SKM-1 treated with dmso at 0.1 percent for 144 hours (cell line): ENCODE data around the gene SEMA6B.
"Not testable (repeated sequence)": the region's sequence is repeated elsewhere in the genome, so short reads cannot be mapped to it uniquely, and the experiment has no call there.

Experiments used
- DNase-seq: peaks from one replicate; lab custom pipeline; 2025; ENCODE audit not compliant: unreplicated experiment; lab: John Stamatoyannopoulos, UW

Gene SEMA6B

GRCh38 chr19:4559569-4559968 lies at the start of gene SEMA6B:
TSS of gene SEMA6B (minus strand) at chr19:4559684. CDS start at chr19:4558457, 1,227 bp downstream.
- DNase-seq, result no peak

GRCh38 chr19:4606921-4607678 lies 47.6 kb upstream of the SEMA6B start:
- no peak for DNase-seq

- DNase-seq, result no peak
Observed at GRCh38 chr19:4606181-4606580, 46.7 kb upstream of the SEMA6B start.

- no peak for DNase-seq
Observed at GRCh38 chr19:4604912-4605311, 45.4 kb upstream of the SEMA6B start.

GRCh38 chr19:4602915-4603314 lies 43.4 kb upstream of the SEMA6B start:
- DNase-seq, result no peak

GRCh38 chr19:4602173-4602788 lies 42.8 kb upstream of the SEMA6B start:
- DNase-seq, result no peak

GRCh38 chr19:4600893-4601292 lies 41.4 kb upstream of the SEMA6B start:
- DNase-seq, result no peak

- no peak for DNase-seq
Observed at GRCh38 chr19:4600082-4600481, 40.6 kb upstream of the SEMA6B start.

GRCh38 chr19:4598712-4599111 lies 39.2 kb upstream of the SEMA6B start:
- no peak for DNase-seq

GRCh38 chr19:4597975-4598671 lies 38.6 kb upstream of the SEMA6B start:
- DNase-seq, result peak; percentile 51

- DNase-seq, result no peak
Observed at GRCh38 chr19:4597278-4597974, 37.9 kb upstream of the SEMA6B start.

- no peak for DNase-seq
Observed at GRCh38 chr19:4596033-4596904, 36.8 kb upstream of the SEMA6B start.

GRCh38 chr19:4595158-4595557 lies 35.7 kb upstream of the SEMA6B start:
- not testable (repeated sequence) for DNase-seq

- DNase-seq, result no peak
Observed at GRCh38 chr19:4594201-4594600, 34.7 kb upstream of the SEMA6B start.

GRCh38 chr19:4593409-4593851 lies 33.9 kb upstream of the SEMA6B start:
- DNase-seq, result peak; percentile 21

- DNase-seq, result no peak
Observed at GRCh38 chr19:4592445-4592844, 33.0 kb upstream of the SEMA6B start.

- no peak for DNase-seq
Observed at GRCh38 chr19:4591320-4591719, 31.8 kb upstream of the SEMA6B start.

- DNase-seq, result no peak
Observed at GRCh38 chr19:4590559-4590958, 31.1 kb upstream of the SEMA6B start.

- DNase-seq, result no peak
Observed at GRCh38 chr19:4589579-4590410, 30.3 kb upstream of the SEMA6B start.
